ENCODE measurements around the gene STX5. TPM values are rescaled to one million over a fixed set of nuclear protein-coding genes. Genes with fewer than 3 reads are reported as not detected.

The STX5 gene
- total and polyA plus RNA-seq, 11 donors, result 8.6 to 36.1 (median 18.9) TPM

DNA sequence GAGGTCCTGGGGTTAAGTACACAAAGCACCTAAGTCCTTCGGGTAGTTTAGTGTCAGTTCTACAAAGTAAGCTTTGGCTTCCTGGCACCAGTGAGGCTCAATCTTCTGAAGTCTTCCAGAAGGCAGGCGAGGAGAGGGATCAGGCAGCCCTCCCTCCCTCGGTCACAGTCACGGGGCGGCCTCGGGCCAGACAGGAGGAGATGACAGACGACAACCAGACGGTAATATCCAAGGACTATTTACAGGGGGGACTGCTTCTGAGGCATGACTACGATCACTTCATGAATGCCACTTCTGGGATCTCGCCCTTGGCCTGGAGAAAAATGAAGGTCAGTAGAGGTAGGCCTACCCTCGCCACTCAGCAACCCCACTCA, 39.7 kb downstream of the STX5 start:
- peak overlapping the region; percentile 47 to 98 (median 92) for H3K27ac ChIP-seq
- no peak for TF ChIP-seq POLR2A (IDR thresholded peaks at IDR 0.05)
- TF ChIP-seq, protein P1, sequence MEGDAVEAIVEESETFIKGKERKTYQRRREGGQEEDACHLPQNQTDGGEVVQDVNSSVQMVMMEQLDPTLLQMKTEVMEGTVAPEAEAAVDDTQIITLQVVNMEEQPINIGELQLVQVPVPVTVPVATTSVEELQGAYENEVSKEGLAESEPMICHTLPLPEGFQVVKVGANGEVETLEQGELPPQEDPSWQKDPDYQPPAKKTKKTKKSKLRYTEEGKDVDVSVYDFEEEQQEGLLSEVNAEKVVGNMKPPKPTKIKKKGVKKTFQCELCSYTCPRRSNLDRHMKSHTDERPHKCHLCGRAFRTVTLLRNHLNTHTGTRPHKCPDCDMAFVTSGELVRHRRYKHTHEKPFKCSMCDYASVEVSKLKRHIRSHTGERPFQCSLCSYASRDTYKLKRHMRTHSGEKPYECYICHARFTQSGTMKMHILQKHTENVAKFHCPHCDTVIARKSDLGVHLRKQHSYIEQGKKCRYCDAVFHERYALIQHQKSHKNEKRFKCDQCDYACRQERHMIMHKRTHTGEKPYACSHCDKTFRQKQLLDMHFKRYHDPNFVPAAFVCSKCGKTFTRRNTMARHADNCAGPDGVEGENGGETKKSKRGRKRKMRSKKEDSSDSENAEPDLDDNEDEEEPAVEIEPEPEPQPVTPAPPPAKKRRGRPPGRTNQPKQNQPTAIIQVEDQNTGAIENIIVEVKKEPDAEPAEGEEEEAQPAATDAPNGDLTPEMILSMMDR (IDR thresholded peaks at IDR 0.05), result no peak
- intact Hi-C loops (cut with DNase I), result loop anchor here in 7 of 10 donors (2.0 to 5.0 kb wide), 4 partner anchors 40 to 50 kb away; partner anchors contain the start of genes STX5 (in 5 of the 7), TEX54 (in 5 of the 7) and WDR74 (in 1 of the 7)
- 12 to 21% (median 16%) methylated on average over 11 of the region's 11 CpGs for WGBS, 4 donors
- H3K4me3 ChIP-seq, result peak overlapping the region in 9 of 12 donors; percentile 64 to 99 (median 96)
- no peaks in the 10 kb centered on the region for H3K27me3 ChIP-seq
- H3K36me3 ChIP-seq, result peaks cover 1 to 76% (median 70%) of the 10 kb centered on the region in 9 donors
- peaks cover 0 to 51% (median 40%) of the 10 kb centered on the region in 12 donors for H3K4me1 ChIP-seq
- ATAC-seq (peak; percentile 45 to 71 (median 50)), DNase-seq (peak; percentile 48 to 76 (median 68))
- no peaks in the 10 kb centered on the region for H3K9me3 ChIP-seq

DNA sequence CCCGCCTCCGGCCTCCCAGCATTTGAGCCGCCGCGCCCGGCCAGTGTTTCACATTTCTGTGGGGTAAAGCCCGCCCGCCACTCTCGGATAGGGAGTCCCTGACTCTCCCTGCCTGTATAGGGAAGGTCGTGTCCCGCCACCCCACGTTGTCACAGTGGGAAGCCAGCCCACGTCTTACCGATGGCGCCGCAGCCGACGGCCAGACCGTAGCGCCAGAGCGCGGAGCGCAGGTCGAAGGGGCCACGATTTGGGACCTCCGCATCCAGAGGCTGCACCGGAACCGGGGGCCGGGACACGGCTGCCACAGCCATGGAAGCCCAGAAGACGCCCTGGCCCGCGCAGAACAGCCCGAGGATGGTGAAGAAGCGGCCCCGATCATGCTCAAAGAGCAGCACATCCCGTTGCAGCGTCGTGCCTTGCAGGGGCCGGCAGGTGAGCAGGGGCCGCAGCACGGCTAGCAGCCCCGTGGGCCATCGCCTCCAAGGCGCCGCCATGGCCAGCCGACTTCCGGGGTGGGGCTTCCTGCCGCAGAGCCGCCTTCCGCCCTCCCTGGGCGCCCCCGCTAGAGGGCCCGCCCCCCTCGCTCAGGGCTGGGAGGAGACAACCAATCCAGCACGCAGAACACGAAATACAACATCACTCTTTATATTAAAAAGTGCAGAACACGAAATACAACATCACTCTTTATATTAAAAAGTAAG, 40.2 kb downstream of the STX5 start, which contains the start of gene TMEM223:
TMEM223 (minus strand) TSS at position 506 of the 701 bp plus-strand sequence; CDS start at position 494, 12 bp downstream.
- peak; percentile 92 to 95 (median 93) for DNase-seq
- intact Hi-C loops (cut with DNase I), result loop anchor here in 7 of 10 donors (2.0 to 5.0 kb wide), 4 partner anchors 41 to 51 kb away; partner anchors contain the start of genes STX5 (in 5 of the 7), TEX54 (in 5 of the 7) and WDR74 (in 1 of the 7)
- peak; percentile 83 to 89 (median 86) for ATAC-seq
- Histone ChIP-seq H3K36me3 (peaks cover 0 to 71% (median 65%) of the 10 kb centered on the region in 9 donors), H3K27ac (peak within 1 kb of the TSS; percentile 60 to 98 (median 92)), H3K4me1 (peaks cover 0 to 51% (median 40%) of the 10 kb centered on the region in 12 donors), H3K4me3 (peak within 1 kb of the TSS; percentile 50 to 99 (median 93)), H3K27me3 (no peaks in the 10 kb centered on the region), H3K9me3 (no peaks in the 10 kb centered on the region)
- peak in 1 of 2 donors; percentile 84 for TF ChIP-seq POLR2A (IDR thresholded peaks at IDR 0.05)
- TF ChIP-seq, protein P1 (IDR thresholded peaks at IDR 0.05), result peak in 8 of 12 donors; percentile 7 to 40 (median 22)
- 0% methylated on average over 23 to 58 of the region's 58 CpGs for WGBS, 4 donors

DNA sequence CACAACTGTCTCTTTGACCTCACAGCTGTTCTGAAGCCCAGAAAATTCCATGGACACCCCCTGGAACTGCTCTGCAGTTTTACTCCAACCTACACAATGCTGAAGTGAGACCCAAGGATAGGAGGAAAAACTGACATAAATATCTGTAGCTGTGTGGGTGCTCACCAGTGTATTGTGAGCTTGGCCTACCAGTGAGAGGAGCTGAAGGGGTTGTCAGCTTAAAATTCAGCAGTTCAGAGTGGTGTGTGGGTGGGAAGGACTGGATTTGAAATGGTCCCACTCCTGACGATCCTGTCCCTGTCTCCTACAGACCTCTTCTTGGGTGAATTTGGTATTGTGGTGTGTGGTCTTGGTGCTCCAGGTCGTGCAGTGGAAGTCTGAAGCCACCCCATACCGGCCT, 42.3 kb downstream of the STX5 start:
- H3K27ac ChIP-seq, result peak overlapping the region in 3 of 12 donors; percentile 4 to 82 (median 21)
- DNase-seq, result no peak
- no peaks in the 10 kb centered on the region for H3K9me3 ChIP-seq
- H3K27me3 ChIP-seq, result no peaks in the 10 kb centered on the region
- no peak for ATAC-seq
- TF ChIP-seq, protein P1 (IDR thresholded peaks at IDR 0.05), result no peak
- TF ChIP-seq POLR2A (IDR thresholded peaks at IDR 0.05), result no peak
- peaks cover 0 to 56% (median 45%) of the 10 kb centered on the region in 9 donors for H3K36me3 ChIP-seq
- WGBS, 4 donors, result 33 to 55% (median 45%) methylated on average over 2 to 3 of the region's 3 CpGs
- H3K4me1 ChIP-seq, result peaks cover 6 to 62% (median 51%) of the 10 kb centered on the region in 12 donors
- intact Hi-C loops (cut with DNase I), result loop anchor here in 6 of 10 donors (5.0 kb wide), 2 partner anchors 73 to 93 kb away; partner anchors contain the start of gene SLC3A2 (in 1 of the 6)
- H3K4me3 ChIP-seq, result no peak overlapping the region

DNA sequence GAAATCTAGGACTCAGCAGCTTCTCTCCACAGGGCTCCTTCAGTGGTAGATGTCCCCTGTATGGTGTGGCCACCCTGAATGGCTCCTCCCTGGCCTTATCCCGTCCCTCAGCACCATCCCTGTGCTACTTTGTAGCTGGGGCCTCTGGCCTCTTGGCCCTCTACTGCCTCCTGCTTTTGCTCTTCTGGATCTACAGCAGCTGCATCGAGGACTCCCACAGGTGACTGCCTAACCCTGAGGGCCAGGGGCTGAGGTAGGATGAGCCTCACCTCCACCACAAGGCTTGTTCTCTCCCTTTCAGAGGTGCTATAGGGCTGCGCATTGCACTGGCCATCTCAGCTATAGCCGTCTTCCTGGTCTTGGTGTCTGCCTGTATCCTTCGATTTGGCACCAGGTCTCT, 42.9 kb downstream of the STX5 start:
- WGBS, 4 donors, result 62 to 74% (median 68%) methylated on average over 5 of the region's 5 CpGs
- H3K4me1 ChIP-seq, result peaks cover 6 to 62% (median 51%) of the 10 kb centered on the region in 12 donors
- ATAC-seq (no peak), DNase-seq (no peak)
- intact Hi-C loops (cut with DNase I), result loop anchor here in 6 of 10 donors (5.0 kb wide), 2 partner anchors 73 to 93 kb away; partner anchors contain the start of gene SLC3A2 (in 1 of the 6)
- no peak for TF ChIP-seq POLR2A (IDR thresholded peaks at IDR 0.05)
- TF ChIP-seq, protein P1 (IDR thresholded peaks at IDR 0.05), result no peak
- no peaks in the 10 kb centered on the region for H3K9me3 ChIP-seq
- H3K4me3 ChIP-seq, result peak overlapping the region in 3 of 12 donors; percentile 25 to 95 (median 92)
- no peaks in the 10 kb centered on the region for H3K27me3 ChIP-seq
- H3K36me3 ChIP-seq, result peaks cover 0 to 51% (median 40%) of the 10 kb centered on the region in 9 donors
- peak overlapping the region in 7 of 12 donors; percentile 4 to 97 (median 18) for H3K27ac ChIP-seq
